T-helper 17 cell (primary cell): ENCODE data around the gene IL1R1. TPM values are rescaled to one million over a fixed set of nuclear protein-coding genes. Genes with fewer than 3 reads are reported as not detected.

Experiments used
- ATAC-seq: fragments of 150-1000 bp; cut with Tn5 transposase; 2 replicates; pipeline ENCODE4 v1.10.0; 2021; ENCODE audit warnings: mild to moderate bottlenecking, moderate library complexity
- DNase-seq, 3 donors: peaks; one replicate each; pipeline versions ENCODE4 v3.0.0 to v3.0.0-alpha.2; 2020 to 2021
- H3K9me3 ChIP-seq: one replicate; pipeline ENCODE4 v1.7.0; 2013; ENCODE audit warnings: low read length, mild to moderate bottlenecking; ENCODE audit not compliant: control insufficient read depth, poor library complexity, severe bottlenecking
- H3K27ac Mint-ChIP-seq: one replicate; pipeline ENCODE4 v1.8.0; 2022; ENCODE audit warnings: mild to moderate bottlenecking, moderate library complexity, mixed read lengths
- H3K27me3 Mint-ChIP-seq: one replicate; pipeline ENCODE4 v1.8.0; 2022; ENCODE audit warnings: mixed read lengths
- H3K36me3 Mint-ChIP-seq: one replicate; pipeline ENCODE4 v1.8.0; 2022; ENCODE audit warnings: low read depth, mixed read lengths
- H3K4me1 Mint-ChIP-seq: one replicate; pipeline ENCODE4 v1.8.0; 2022; ENCODE audit warnings: mild to moderate bottlenecking, mixed read lengths
- H3K4me3 Mint-ChIP-seq: one replicate; pipeline ENCODE4 v1.8.0; 2022; ENCODE audit warnings: mild to moderate bottlenecking, moderate library complexity, mixed read lengths
- total RNA-seq, 4 donors: library from RNA in 2 of 4; stranded (reverse) in 2 of 4; gene quantifications; one replicate each; pipeline ENCODE4 v1.2.3 and lab custom pipeline; 2022 to 2026

Gene IL1R1
- total RNA-seq, 2 donors from 2014 or later: 14.3 to 16.5 TPM

DNA sequence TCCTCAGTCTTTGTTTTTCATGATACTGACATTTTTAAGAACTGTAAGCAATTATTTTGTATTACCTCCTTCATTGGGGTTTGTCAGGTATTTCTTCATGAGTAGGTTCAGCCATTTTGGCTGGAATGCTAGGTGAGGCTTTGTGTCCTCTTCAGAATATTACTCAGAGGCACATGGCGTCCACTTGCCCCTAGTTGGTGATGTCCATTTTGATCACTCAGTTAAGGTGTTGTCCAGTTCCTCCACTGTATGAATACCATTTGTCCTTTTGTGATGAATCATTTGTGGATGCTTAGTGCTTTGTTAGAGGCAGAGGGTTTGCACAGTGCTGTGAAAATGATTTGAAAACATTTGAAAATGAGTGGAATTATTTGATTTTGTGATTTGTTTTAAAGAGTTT lies 49.0 kb downstream of the IL1R1 start:
- peaks cover 4% of the 10 kb centered on the region for H3K27me3 Mint-ChIP-seq
- no peak overlapping the region for H3K27ac Mint-ChIP-seq
- H3K36me3 Mint-ChIP-seq: peaks cover 4% of the 10 kb centered on the region
- H3K4me3 Mint-ChIP-seq: no peak overlapping the region
- no peak for ATAC-seq
- H3K4me1 Mint-ChIP-seq: peaks cover 6% of the 10 kb centered on the region
- H3K9me3 ChIP-seq: no peaks in the 10 kb centered on the region
- no peak for DNase-seq

DNA sequence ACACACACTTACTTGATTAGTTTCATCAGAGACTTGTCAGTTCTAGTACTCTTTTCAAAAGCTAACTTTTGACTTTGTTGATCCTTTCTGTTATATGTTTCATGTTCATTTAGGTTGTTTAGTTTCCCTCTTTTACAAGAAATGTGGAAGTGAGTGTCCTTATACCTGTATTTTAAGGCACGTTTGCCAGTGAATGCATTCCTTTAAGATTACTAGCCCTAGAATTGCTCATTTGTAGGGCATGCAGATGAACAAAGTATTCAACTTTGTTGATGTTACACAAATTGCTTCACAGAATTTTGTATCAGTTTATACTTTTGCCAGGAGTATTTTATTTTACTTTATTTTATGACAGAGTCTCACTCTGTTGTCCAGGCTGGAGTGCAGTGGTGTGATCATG lies 50.5 kb downstream of the IL1R1 start:
- Mint-ChIP-seq H3K27ac (no peak overlapping the region), H3K36me3 (peaks cover 4% of the 10 kb centered on the region), H3K27me3 (peaks cover 6% of the 10 kb centered on the region), H3K4me3 (no peak overlapping the region), H3K4me1 (peaks cover 12% of the 10 kb centered on the region)
- no peaks in the 10 kb centered on the region for H3K9me3 ChIP-seq
- ATAC-seq: no peak
- DNase-seq: no peak

DNA sequence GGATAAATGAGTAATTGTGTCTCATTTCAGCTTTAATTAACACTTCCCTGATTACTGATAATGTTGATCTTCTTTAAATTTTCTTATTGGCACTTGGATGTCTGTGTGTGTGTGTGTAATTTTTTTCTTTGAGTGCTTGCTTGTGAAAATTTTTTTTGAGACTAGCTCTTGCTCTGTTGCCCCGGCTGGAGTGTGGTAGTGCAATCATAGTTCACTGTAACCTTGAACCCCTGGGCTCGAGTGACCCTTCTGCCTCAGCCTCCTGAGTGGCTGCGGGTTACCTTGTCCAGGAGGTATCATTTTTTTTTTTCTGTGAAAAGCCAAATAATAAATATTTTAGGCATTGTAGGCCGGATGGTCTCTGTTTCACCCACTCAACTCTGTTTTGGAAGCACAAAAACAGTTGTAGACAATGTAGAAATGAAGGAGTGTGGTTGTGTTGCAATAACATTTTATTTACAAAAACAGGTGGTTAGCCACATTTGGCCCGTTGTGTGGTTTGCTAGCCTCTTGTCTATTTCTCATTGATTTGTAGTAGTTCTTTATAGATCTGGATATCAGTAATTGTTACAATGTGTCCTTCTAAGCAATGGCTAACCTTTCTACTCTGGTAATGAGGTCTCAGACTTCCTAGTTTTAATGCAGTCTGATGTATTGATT lies 52.2 kb downstream of the IL1R1 start:
- Mint-ChIP-seq H3K4me3 (no peak overlapping the region), H3K4me1 (peaks cover 14% of the 10 kb centered on the region), H3K36me3 (peaks cover 4% of the 10 kb centered on the region), H3K27ac (no peak overlapping the region), H3K27me3 (peaks cover 12% of the 10 kb centered on the region)
- DNase-seq (no peak), ATAC-seq (no peak)
- no peaks in the 10 kb centered on the region for H3K9me3 ChIP-seq

DNA sequence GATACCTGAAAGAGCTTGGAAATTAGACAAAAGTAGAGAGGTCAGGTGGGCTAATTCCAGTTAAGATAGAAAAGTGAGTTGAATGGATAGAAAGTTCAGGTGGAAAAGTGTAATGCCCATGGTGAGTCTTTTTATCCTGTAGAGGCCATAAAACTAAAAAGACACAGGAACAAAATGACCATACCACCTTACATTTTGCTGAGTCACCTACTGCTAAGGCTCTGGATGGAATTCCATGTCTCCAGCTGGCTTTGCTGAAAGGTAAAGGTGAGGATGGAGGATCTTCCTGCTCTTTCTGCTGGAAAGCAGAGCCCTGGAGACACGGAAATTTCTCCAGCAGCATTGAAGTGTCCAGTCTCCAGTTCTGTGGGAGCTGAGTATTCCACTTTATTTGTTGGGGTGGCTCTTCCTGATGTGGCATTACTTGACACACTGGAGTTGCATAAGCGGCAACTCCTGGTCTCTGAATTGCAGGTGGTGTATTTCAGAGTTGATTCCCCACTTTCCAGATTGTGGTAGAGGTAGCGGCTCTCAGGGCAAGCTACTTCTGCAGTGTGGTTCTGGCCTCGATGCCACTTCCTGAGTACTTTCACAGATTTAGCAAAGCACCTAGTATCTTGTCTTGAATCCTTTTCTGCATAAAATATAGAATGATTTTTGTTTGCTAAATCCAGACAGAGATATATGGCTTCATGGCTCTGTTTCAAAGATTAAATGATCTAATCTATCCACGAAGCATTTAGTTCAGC lies 55.0 kb downstream of the IL1R1 start:
- H3K27me3 Mint-ChIP-seq: peaks cover 12% of the 10 kb centered on the region
- DNase-seq (no peak), ATAC-seq (no peak)
- H3K9me3 ChIP-seq: no peaks in the 10 kb centered on the region
- H3K27ac Mint-ChIP-seq: no peak overlapping the region
- H3K4me3 Mint-ChIP-seq: peak overlapping the region; percentile 45
- H3K36me3 Mint-ChIP-seq: peaks cover 4% of the 10 kb centered on the region
- peaks cover 14% of the 10 kb centered on the region for H3K4me1 Mint-ChIP-seq

DNA sequence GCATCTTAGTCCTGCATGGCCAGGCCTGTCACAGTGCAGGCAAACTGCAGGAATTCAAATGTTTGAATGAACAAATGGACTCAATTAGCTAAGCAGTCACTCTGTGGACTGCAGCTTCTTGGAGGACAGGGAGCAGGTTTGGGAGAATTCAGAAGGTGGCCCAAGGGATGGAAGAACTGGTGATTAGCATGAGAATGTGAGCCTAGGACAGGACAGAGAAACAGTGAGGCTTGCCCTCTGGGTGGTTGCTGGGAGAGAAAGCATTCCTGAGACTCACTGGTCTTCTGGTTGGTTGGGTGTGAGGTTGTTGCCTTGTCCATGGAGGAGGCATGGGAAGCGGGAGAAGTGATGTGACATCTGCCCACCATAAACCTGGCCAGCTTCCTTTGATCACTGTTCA lies 58.0 kb downstream of the IL1R1 start:
- peaks cover 12% of the 10 kb centered on the region for H3K27me3 Mint-ChIP-seq
- ATAC-seq (no peak), DNase-seq (no peak)
- no peak overlapping the region for H3K27ac Mint-ChIP-seq
- no peaks in the 10 kb centered on the region for H3K36me3 Mint-ChIP-seq
- peaks cover 14% of the 10 kb centered on the region for H3K4me1 Mint-ChIP-seq
- H3K9me3 ChIP-seq: no peaks in the 10 kb centered on the region
- H3K4me3 Mint-ChIP-seq: no peak overlapping the region

DNA sequence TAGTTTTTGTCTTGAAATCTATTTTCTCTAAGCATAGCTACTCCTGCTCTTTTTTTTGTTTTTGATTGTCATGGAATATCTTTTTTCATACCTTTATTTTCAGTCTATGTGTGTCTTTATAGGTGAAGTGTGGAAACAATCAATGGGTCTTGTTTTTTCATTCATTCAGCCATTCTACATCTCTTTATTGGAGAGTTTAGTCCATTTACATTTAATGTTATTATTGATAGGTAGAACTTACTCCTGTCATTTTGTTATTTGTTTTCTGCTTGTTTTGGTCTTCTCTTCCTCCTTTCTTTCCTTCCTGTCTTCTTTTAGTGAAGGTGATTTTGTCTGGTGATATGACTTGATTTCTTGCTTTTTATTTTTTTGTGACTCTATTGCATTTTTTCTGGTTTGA lies 62.1 kb downstream of the IL1R1 start:
- Mint-ChIP-seq H3K27ac (no peak overlapping the region), H3K27me3 (no peaks in the 10 kb centered on the region), H3K4me3 (no peak overlapping the region), H3K4me1 (no peaks in the 10 kb centered on the region), H3K36me3 (no peaks in the 10 kb centered on the region)
- H3K9me3 ChIP-seq: no peaks in the 10 kb centered on the region
- ATAC-seq (no peak), DNase-seq (no peak)

DNA sequence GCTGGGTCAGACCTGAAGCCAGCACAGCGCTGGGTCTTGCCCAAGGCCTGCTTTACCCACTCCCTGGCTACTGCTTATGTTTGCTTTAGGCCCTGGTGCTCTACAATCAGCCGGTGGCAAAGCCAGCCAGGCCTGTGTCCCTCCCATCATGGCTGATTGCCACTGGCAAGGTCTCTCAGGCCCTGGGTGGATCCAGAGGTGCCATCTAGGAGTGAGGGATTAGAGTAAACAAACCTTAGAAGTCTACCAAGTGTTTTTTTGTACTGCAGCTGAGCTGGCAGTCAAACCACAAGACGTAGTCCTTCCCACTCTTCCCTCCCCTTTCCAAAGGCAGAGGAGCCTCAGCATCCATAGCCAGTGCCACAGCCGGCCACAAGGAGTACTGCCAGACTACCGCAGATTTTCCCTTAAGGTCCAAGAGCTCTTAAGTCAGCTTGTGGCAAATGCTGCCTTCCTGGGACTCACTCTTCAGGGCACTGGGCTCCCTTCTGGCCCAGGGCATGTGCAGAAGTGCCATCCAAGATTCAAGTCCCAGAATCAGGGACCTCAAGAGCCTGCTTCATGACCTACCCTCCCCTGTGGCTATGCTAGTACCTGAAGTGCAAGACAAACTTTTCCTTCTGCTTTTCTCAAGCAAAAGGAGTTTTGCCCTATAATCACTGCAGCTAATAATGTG lies 64.3 kb downstream of the IL1R1 start:
- Mint-ChIP-seq H3K27me3 (no peaks in the 10 kb centered on the region), H3K36me3 (no peaks in the 10 kb centered on the region), H3K4me3 (no peak overlapping the region), H3K4me1 (no peaks in the 10 kb centered on the region), H3K27ac (no peak overlapping the region)
- H3K9me3 ChIP-seq: no peaks in the 10 kb centered on the region
- ATAC-seq (no peak), DNase-seq (no peak)

DNA sequence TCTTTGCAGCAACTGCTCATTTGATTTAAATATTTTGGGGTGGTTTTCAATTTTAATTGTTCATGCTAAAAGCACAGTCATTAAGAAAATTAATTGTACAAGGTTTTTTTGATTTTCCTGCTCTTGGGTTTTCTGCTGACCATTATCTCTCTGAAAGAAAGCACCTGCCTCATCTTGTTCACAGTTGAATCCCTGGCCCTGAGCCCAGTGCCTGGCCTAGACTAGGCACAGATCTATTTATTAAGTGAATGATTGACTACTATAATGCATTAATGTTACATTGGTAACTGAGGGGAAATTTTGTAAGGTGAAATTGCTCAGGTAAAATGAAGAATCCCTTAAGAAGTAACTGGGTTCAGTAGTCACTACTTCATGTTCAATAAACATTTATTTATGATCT lies 66.2 kb downstream of the IL1R1 start:
- H3K9me3 ChIP-seq: no peaks in the 10 kb centered on the region
- Mint-ChIP-seq H3K4me3 (no peak overlapping the region), H3K27me3 (no peaks in the 10 kb centered on the region), H3K36me3 (no peaks in the 10 kb centered on the region), H3K4me1 (no peaks in the 10 kb centered on the region), H3K27ac (no peak overlapping the region)
- no peak for ATAC-seq
- no peak for DNase-seq

DNA sequence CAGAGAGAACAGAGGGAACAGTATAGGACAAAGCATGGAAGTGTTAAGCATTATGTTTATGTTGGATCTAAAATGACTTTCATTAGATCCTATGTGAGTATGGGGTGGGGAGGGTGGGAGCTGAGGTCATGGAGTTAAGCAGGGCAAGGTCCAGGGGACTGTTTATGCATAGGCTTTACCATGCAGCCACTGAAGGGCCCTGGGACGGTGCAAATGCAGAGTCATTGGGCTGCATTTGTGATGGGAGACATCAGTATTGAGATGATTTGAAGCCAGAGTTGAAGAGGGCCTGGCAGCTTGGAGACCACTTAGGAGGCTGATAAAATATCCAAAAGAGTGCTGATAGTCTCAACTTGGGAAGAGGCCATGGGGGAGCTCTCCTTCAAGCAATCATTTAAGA lies 66.9 kb downstream of the IL1R1 start:
- H3K27ac Mint-ChIP-seq: no peak overlapping the region
- no peak overlapping the region for H3K4me3 Mint-ChIP-seq
- H3K27me3 Mint-ChIP-seq: no peaks in the 10 kb centered on the region
- no peaks in the 10 kb centered on the region for H3K36me3 Mint-ChIP-seq
- DNase-seq (no peak), ATAC-seq (no peak)
- no peaks in the 10 kb centered on the region for H3K9me3 ChIP-seq
- H3K4me1 Mint-ChIP-seq: no peaks in the 10 kb centered on the region

DNA sequence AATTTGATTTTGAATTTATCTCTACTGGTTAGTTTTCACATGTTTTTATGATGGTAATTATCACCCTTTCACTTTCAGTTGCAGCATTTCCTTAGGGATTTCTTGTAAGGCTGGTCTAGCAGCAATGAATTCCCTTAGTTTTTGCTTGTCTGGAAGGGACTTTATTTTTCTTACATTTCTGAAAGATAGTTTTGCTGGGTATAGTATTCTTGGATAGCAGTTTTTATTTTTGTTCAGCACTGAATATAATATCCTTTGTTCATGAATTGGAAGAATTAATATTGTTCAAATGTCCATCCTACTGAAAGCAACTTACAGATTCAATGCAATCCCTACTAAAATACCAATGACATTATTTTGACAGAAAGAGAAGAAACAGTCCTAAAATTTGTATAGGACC lies 74.5 kb downstream of the IL1R1 start:
- peaks cover 8% of the 10 kb centered on the region for H3K9me3 ChIP-seq
- no peak for DNase-seq
- H3K36me3 Mint-ChIP-seq: peaks cover 4% of the 10 kb centered on the region
- ATAC-seq: no peak
- H3K27ac Mint-ChIP-seq: no peak overlapping the region
- H3K27me3 Mint-ChIP-seq: no peaks in the 10 kb centered on the region
- no peak overlapping the region for H3K4me3 Mint-ChIP-seq
- peaks cover 7% of the 10 kb centered on the region for H3K4me1 Mint-ChIP-seq

DNA sequence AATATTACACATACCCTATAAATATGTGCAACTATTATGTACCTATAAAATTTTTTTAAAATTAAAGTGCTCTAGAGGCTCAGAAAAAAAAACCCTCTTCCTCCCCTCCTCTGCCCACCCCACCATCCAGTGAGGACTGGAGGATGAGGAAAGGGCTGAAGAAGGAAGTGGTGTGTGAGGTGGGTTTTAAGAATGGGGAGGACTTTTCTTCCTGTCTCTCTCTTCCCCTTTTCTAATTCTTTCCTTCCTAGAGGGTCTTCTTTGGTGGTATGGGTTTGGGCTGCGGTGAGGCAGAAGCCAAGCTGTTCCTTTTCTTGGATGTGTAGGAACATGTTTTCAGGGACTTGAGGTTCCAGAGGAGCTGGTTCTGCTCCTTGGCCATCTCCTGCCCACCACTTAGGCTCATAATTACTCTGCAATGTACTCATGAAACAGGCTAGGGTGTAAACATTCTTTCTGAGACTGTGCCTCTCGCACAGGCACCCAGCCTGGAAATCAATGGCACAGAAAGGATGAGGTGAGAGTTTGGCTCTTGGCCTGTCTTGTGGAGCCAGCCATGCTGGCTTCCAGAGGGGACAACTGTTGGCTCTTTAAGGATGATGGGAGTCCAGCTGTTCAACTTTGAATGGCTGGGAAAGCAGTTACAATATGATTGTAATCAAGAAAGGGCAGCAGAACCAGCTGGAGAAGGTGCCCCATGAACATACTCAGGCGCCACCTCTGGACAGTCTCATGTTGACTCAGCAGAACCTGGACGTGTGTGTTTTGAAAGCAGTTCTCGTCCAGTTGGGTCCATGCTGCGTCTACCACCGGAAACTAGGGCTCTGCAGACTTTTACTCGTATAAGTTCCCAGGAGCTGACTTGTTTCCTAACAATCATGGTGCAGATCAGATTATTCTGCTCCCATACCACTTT lies 82.5 kb downstream of the IL1R1 start:
- H3K27me3 Mint-ChIP-seq: no peaks in the 10 kb centered on the region
- no peaks in the 10 kb centered on the region for H3K9me3 ChIP-seq
- ATAC-seq (no peak), DNase-seq (no peak)
- H3K36me3 Mint-ChIP-seq: no peaks in the 10 kb centered on the region
- H3K4me3 Mint-ChIP-seq: no peak overlapping the region
- peaks cover 30% of the 10 kb centered on the region for H3K4me1 Mint-ChIP-seq
- H3K27ac Mint-ChIP-seq: no peak overlapping the region

DNA sequence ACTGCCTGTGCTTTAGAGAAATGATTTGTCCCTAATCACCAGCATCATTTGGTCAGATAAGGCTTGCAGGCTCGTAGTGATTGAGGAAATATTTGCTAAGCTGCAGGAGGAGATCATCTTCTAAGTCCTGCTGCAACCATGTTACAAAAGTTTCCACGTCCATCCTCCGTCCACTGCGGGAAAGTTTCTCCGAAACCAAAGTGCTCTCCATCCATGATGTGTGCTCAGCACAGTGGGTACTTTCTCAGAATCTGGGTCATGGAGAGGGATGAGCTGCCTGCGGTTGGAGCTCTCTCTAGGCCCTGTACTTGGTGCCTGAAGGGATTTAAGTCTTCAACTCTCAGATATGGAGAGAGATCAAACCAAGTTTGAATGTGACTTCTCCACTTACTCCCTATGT lies 83.6 kb downstream of the IL1R1 start:
- Mint-ChIP-seq H3K4me3 (peak overlapping the region; percentile 50), H3K4me1 (peaks cover 30% of the 10 kb centered on the region), H3K27ac (peak overlapping the region; percentile 96), H3K36me3 (no peaks in the 10 kb centered on the region), H3K27me3 (no peaks in the 10 kb centered on the region)
- DNase-seq: no peak
- no peak for ATAC-seq
- H3K9me3 ChIP-seq: no peaks in the 10 kb centered on the region
